WTC11 (cell line): ENCODE results near the gene RPAIN.

Experiments used
- CTCF ChIP-seq: fragments of 200-600 bp; IDR thresholded peaks from 2 replicates; pipeline ENCODE4 v1.8.0; 2022; ENCODE audit warnings: antibody characterized with exemption
- JUN ChIP-seq: sonication (generic); formaldehyde crosslinking; IDR thresholded peaks from 2 replicates; pipeline ENCODE4 v1.8.0; 2023; ENCODE audit warnings: mild to moderate bottlenecking, missing genetic modification reagents
- MAX ChIP-seq: sonication (generic); formaldehyde crosslinking; IDR thresholded peaks from 2 replicates; pipeline ENCODE4 v1.8.0; 2022; ENCODE audit warnings: mild to moderate bottlenecking, missing genetic modification reagents
- SMAD4 ChIP-seq: sonication (generic); formaldehyde crosslinking; IDR thresholded peaks from 2 replicates; pipeline ENCODE4 v1.8.0; 2022; ENCODE audit warnings: mild to moderate bottlenecking, missing genetic modification reagents
- STAT6 ChIP-seq: sonication (generic); formaldehyde crosslinking; conservative IDR thresholded peaks from 2 replicates; pipeline ENCODE4 v1.8.1; 2023; ENCODE audit warnings: mild to moderate bottlenecking, low read depth, missing genetic modification reagents, moderate library complexity
- TEAD4 ChIP-seq: sonication (generic); formaldehyde crosslinking; IDR thresholded peaks from 2 replicates; pipeline ENCODE4 v1.8.0; 2022; ENCODE audit warnings: mild to moderate bottlenecking, missing genetic modification reagents
- USF2 ChIP-seq: sonication (generic); formaldehyde crosslinking; IDR thresholded peaks from 2 replicates; pipeline ENCODE4 v1.8.1; 2023; ENCODE audit warnings: mild to moderate bottlenecking, missing genetic modification reagents, moderate library complexity
- ZNF317 ChIP-seq: sonication (generic); formaldehyde crosslinking; IDR thresholded peaks from 2 replicates; pipeline ENCODE4 v1.8.1; 2023; ENCODE audit warnings: low read depth, mild to moderate bottlenecking, moderate library complexity, missing genetic modification reagents, borderline replicate concordance

GRCh38 chr17:5408186-5408585 is 11.8 kb upstream of the RPAIN start:
- no peak for TF ChIP-seq USF2
- no peak for TF ChIP-seq CTCF
- TF ChIP-seq MAX (CRISPR knock-in tag) = no peak
- no peak for TF ChIP-seq JUN
- no peak for TF ChIP-seq STAT6
- TF ChIP-seq SMAD4 (CRISPR knock-in tag) = no peak
- no peak for TF ChIP-seq ZNF317 (CRISPR knock-in tag)
- TF ChIP-seq TEAD4 (CRISPR knock-in tag) = no peak
